Medulla oblongata (tissue), 1 donor: ENCODE measurements around the gene BRAT1.

Experiments used
- DNase-seq: peaks from one replicate; pipeline ENCODE4 v3.0.0-alpha.2; 2015; ENCODE audit errors: extremely low spot score

BRAT1 gene

GRCh38 chr7:2510130-2510776 lies 45.1 kb downstream of the BRAT1 start:
- no peak for DNase-seq

GRCh38 chr7:2509298-2509906 lies 45.9 kb downstream of the BRAT1 start:
- no peak for DNase-seq

- DNase-seq, result no peak
These were observed 46.8 kb downstream of the BRAT1 start for GRCh38 chr7:2508327-2509215.

- no peak for DNase-seq
These were observed 47.4 kb downstream of the BRAT1 start for GRCh38 chr7:2507917-2508306.

- no peak for DNase-seq
These were observed 48.0 kb downstream of the BRAT1 start for GRCh38 chr7:2507208-2507916.

- no peak for DNase-seq
These were observed 49.9 kb downstream of the BRAT1 start for GRCh38 chr7:2505401-2505800.

- no peak for DNase-seq
These were observed 50.4 kb downstream of the BRAT1 start for GRCh38 chr7:2504889-2505375.

GRCh38 chr7:2504128-2504888 lies 51.0 kb downstream of the BRAT1 start:
- no peak for DNase-seq

- no peak for DNase-seq
These were observed 52.0 kb downstream of the BRAT1 start for GRCh38 chr7:2503056-2503941.

- no peak for DNase-seq
These were observed 52.7 kb downstream of the BRAT1 start for GRCh38 chr7:2502647-2502966.

- no peak for DNase-seq
These were observed 53.2 kb downstream of the BRAT1 start for GRCh38 chr7:2501947-2502646.

GRCh38 chr7:2500701-2501100 lies 54.6 kb downstream of the BRAT1 start:
- no peak for DNase-seq

- no peak for DNase-seq
These were observed 55.4 kb downstream of the BRAT1 start for GRCh38 chr7:2499719-2500430.

GRCh38 chr7:2499181-2499580 lies 56.1 kb downstream of the BRAT1 start:
- no peak for DNase-seq

- DNase-seq, result no peak
These were observed 56.6 kb downstream of the BRAT1 start for GRCh38 chr7:2498708-2499107.

GRCh38 chr7:2497500-2498336 lies 57.6 kb downstream of the BRAT1 start:
- no peak for DNase-seq

- DNase-seq, result no peak
These were observed 58.3 kb downstream of the BRAT1 start for GRCh38 chr7:2497065-2497464.

- DNase-seq, result no peak
These were observed 58.9 kb downstream of the BRAT1 start for GRCh38 chr7:2496375-2496774.
